PC-3 (cell line): ENCODE results near the gene LRRC52. TPM values are rescaled to one million over a fixed set of nuclear protein-coding genes. Genes with fewer than 3 reads are reported as not detected.

ENCODE experiments used
- ATAC-seq: fragments of 200-7000 bp; cut with Tn5 transposase; 2 replicates; pipeline ENCODE4 v1.9.1; 2020; ENCODE audit warnings: mild to moderate bottlenecking, moderate library complexity
- BruUV-seq: library from RNA; stranded (reverse); fragments of 400-500 nt; replicated peaks from 2 replicates; lab custom pipeline; 2021; lab: Mats Ljungman, UMichigan
- CTCF ChIA-PET: fragments of 300-600 bp; sonication (Branson Sonifier 250); formaldehyde crosslinking; loops from one replicate; lab custom pipeline; 2022; ENCODE audit warnings: antibody characterized with exemption; lab: Charles Lee
- POLR2A ChIA-PET: fragments of 300-600 bp; sonication (Branson Sonifier 250); formaldehyde crosslinking; loops from one replicate; lab custom pipeline; 2022; ENCODE audit warnings: antibody characterized with exemption; ENCODE audit not compliant: unreplicated experiment; lab: Charles Lee
- DNase-seq: peaks from one replicate; pipeline ENCODE4 v3.0.0-alpha.2; 2015
- H2AFZ ChIP-seq: fragments of 300-600 bp; sonication (generic); 2 replicates; pipeline ENCODE4 v1.6.0; 2016; ENCODE audit warnings: antibody characterized with exemption, low read length
- H3F3A ChIP-seq: fragments of 300-600 bp; sonication (generic); one replicate; pipeline ENCODE4 v1.6.0; 2017; ENCODE audit warnings: antibody characterized with exemption, low read length, control low read depth, mild to moderate bottlenecking; ENCODE audit not compliant: unreplicated experiment
- H3K27ac ChIP-seq: fragments of 300-600 bp; sonication (generic); 2 replicates; pipeline ENCODE4 v1.5.1; 2016; ENCODE audit warnings: mild to moderate bottlenecking, low read length
- H3K27me3 ChIP-seq: fragments of 300-600 bp; sonication (generic); 2 replicates; pipeline ENCODE4 v1.6.1; 2016; ENCODE audit warnings: low read length, mixed read lengths
- H3K36me3 ChIP-seq: fragments of 300-600 bp; sonication (generic); 2 replicates; pipeline ENCODE4 v1.6.1; 2016; ENCODE audit warnings: low read depth, mixed run types, low read length, mixed read lengths
- H3K4me1 ChIP-seq: fragments of 300-600 bp; sonication (generic); 2 replicates; pipeline ENCODE4 v1.5.1; 2016; ENCODE audit warnings: low read length; ENCODE audit not compliant: insufficient read depth
- H3K4me2 ChIP-seq: fragments of 300-600 bp; sonication (generic); 2 replicates; pipeline ENCODE4 v1.6.0; 2016; ENCODE audit warnings: low read length
- H3K4me3 ChIP-seq: fragments of 300-600 bp; sonication (generic); 2 replicates; pipeline ENCODE4 v1.5.1; 2016; ENCODE audit warnings: mild to moderate bottlenecking, low read length, mixed read lengths
- H3K79me2 ChIP-seq: fragments of 300-600 bp; sonication (generic); 2 replicates; pipeline ENCODE4 v1.6.1; 2017; ENCODE audit warnings: low read length, mixed read lengths
- H3K9ac ChIP-seq: fragments of 300-600 bp; sonication (generic); 2 replicates; pipeline ENCODE4 v1.6.0; 2016; ENCODE audit warnings: mild to moderate bottlenecking, low read length
- H3K9me2 ChIP-seq: fragments of 300-600 bp; sonication (generic); replicated peaks from 2 replicates; pipeline ENCODE4 v1.6.1; 2016; ENCODE audit warnings: mixed run types, low read length, mixed read lengths
- H3K9me3 ChIP-seq: fragments of 300-600 bp; sonication (generic); 2 replicates; pipeline ENCODE4 v1.6.1; 2016; ENCODE audit warnings: low read length, mixed read lengths
- H4K20me1 ChIP-seq: fragments of 300-600 bp; sonication (generic); 2 replicates; pipeline ENCODE4 v1.6.1; 2016; ENCODE audit warnings: low read length, mixed read lengths
- EZH2 ChIP-seq: fragments of 300-600 bp; sonication (generic); IDR thresholded peaks from one replicate; pipeline ENCODE4 v1.6.1; 2017; ENCODE audit warnings: antibody characterized with exemption, mild to moderate bottlenecking, low read length; ENCODE audit not compliant: unreplicated experiment
- EZH2phosphoT487 ChIP-seq: fragments of 300-600 bp; sonication (generic); IDR thresholded peaks from 2 replicates; pipeline ENCODE4 v1.6.1; 2018; ENCODE audit warnings: mild to moderate bottlenecking, antibody characterized with exemption, low read length, borderline replicate concordance
- intact Hi-C: fragments of 100-400 bp; cut with micrococcal nuclease; formaldehyde crosslinking; loops from 2 replicates; pipeline ENCODE4 v1.9.0; 2023
- total RNA-seq: library from RNA; depleted of rRNA; stranded (reverse); fragments of >200 nt; gene quantifications from 2 replicates; pipeline ENCODE4 v1.2.3, GENCODE V29; 2014
- TF ChIP-seq, protein P1 (sequence below): fragments of 300-600 bp; sonication (generic); conservative IDR thresholded peaks from 2 replicates; pipeline ENCODE4 v1.5.1; 2017; ENCODE audit warnings: antibody characterized with exemption, low read depth, mild to moderate bottlenecking, low read length

Gene LRRC52
- total RNA-seq, 1 experiment from 2014 or later = not detected

GRCh38 chr1:165560883-165561656 is 17.3 kb downstream of the LRRC52 start:
- intact Hi-C loops = no loop called here
- TF ChIP-seq, protein P1, sequence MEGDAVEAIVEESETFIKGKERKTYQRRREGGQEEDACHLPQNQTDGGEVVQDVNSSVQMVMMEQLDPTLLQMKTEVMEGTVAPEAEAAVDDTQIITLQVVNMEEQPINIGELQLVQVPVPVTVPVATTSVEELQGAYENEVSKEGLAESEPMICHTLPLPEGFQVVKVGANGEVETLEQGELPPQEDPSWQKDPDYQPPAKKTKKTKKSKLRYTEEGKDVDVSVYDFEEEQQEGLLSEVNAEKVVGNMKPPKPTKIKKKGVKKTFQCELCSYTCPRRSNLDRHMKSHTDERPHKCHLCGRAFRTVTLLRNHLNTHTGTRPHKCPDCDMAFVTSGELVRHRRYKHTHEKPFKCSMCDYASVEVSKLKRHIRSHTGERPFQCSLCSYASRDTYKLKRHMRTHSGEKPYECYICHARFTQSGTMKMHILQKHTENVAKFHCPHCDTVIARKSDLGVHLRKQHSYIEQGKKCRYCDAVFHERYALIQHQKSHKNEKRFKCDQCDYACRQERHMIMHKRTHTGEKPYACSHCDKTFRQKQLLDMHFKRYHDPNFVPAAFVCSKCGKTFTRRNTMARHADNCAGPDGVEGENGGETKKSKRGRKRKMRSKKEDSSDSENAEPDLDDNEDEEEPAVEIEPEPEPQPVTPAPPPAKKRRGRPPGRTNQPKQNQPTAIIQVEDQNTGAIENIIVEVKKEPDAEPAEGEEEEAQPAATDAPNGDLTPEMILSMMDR = no peak
- TF ChIP-seq EZH2phosphoT487 = no peak
- H4K20me1 ChIP-seq = no peaks in the 10 kb centered on the region
- H3K9ac ChIP-seq = no peak overlapping the region
- no peaks in the 10 kb centered on the region for H3F3A ChIP-seq
- ATAC-seq = no peak
- H3K4me3 ChIP-seq = no peak overlapping the region
- POLR2A ChIA-PET = no interaction called here
- no TSS peak for BruUV-seq
- no peak for DNase-seq
- no peak overlapping the region for H3K27ac ChIP-seq
- H3K79me2 ChIP-seq = no peaks in the 10 kb centered on the region
- no peak overlapping the region for H3K4me2 ChIP-seq
- no peaks in the 10 kb centered on the region for H3K9me3 ChIP-seq
- CTCF ChIA-PET = no interaction called here
- peaks cover 62% of the 10 kb centered on the region for H3K27me3 ChIP-seq
- no peaks in the 10 kb centered on the region for H3K4me1 ChIP-seq
- no peak overlapping the region for H2AFZ ChIP-seq
- H3K9me2 ChIP-seq = no peaks in the 10 kb centered on the region
- no peaks in the 10 kb centered on the region for H3K36me3 ChIP-seq

- TF ChIP-seq, protein P1 = no peak
- TF ChIP-seq EZH2phosphoT487 (no peak), EZH2 (no peak)
- no peaks in the 10 kb centered on the region for H3K9me2 ChIP-seq
- BruUV-seq = no TSS peak
- ChIA-PET CTCF (no interaction called here), POLR2A (no interaction called here)
- intact Hi-C loops = no loop called here
- DNase-seq (peak; percentile 30), ATAC-seq (no peak)
- no peak overlapping the region for H2AFZ ChIP-seq
- no peak overlapping the region for H3K4me2 ChIP-seq
- H3K27ac ChIP-seq = no peak overlapping the region
- H3K4me3 ChIP-seq = no peak overlapping the region
- no peak overlapping the region for H3K9ac ChIP-seq
- no peaks in the 10 kb centered on the region for H3K79me2 ChIP-seq
- no peaks in the 10 kb centered on the region for H3K36me3 ChIP-seq
- no peaks in the 10 kb centered on the region for H3F3A ChIP-seq
- H3K4me1 ChIP-seq = no peaks in the 10 kb centered on the region
- peaks cover 75% of the 10 kb centered on the region for H3K27me3 ChIP-seq
- no peaks in the 10 kb centered on the region for H4K20me1 ChIP-seq
- H3K9me3 ChIP-seq = no peaks in the 10 kb centered on the region
Measured at GRCh38 chr1:165562571-165562970, 18.8 kb downstream of the LRRC52 start.

DNA sequence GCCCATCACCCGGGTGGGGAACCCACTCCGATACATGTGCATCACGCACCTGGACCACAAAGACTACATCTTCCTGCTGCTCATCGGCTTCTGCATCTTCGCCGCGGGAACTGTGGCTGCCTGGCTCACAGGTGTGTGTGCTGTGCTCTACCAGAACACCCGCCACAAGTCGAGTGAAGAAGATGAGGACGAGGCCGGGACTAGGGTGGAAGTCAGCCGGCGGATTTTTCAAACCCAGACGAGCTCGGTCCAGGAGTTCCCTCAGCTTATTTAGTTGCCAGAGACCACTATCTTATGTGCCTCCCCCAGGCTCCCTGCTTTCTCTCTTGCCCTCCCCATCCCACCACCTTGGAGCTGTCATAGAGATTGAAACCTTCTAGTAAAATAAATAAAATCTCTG is 19.8 kb downstream of the LRRC52 start:
- Histone ChIP-seq H3K9ac (no peak overlapping the region), H3K79me2 (no peaks in the 10 kb centered on the region), H3K27me3 (peaks cover 78% of the 10 kb centered on the region), H2AFZ (no peak overlapping the region), H3K4me2 (no peak overlapping the region), H3F3A (no peaks in the 10 kb centered on the region), H3K9me2 (no peaks in the 10 kb centered on the region), H4K20me1 (no peaks in the 10 kb centered on the region), H3K4me3 (no peak overlapping the region), H3K27ac (no peak overlapping the region), H3K9me3 (no peaks in the 10 kb centered on the region), H3K4me1 (no peaks in the 10 kb centered on the region), H3K36me3 (no peaks in the 10 kb centered on the region)
- intact Hi-C loops = no loop called here
- DNase-seq = no peak
- no peak for ATAC-seq
- ChIA-PET POLR2A (no interaction called here), CTCF (no interaction called here)
- BruUV-seq = no TSS peak
- TF ChIP-seq EZH2 = no peak
- TF ChIP-seq, protein P1 = no peak
- no peak for TF ChIP-seq EZH2phosphoT487
